H9 (cell line): ENCODE data around the gene HECTD2. TPM values are rescaled to one million over a fixed set of nuclear protein-coding genes. Genes with fewer than 3 reads are reported as not detected.

Experiments
- DNase-seq: peaks from one replicate; pipeline ENCODE4 v3.0.0-alpha.2; 2017
- H2AFZ ChIP-seq: one replicate; pipeline ENCODE4 v1.6.1; 2013; ENCODE audit warnings: mild to moderate bottlenecking, low read length, control low read depth, moderate library complexity
- H2AK5ac ChIP-seq: 2 replicates; pipeline ENCODE4 v1.6.1; 2013; ENCODE audit warnings: low read length, control low read depth, mixed read lengths; ENCODE audit not compliant: insufficient read length
- H2BK120ac ChIP-seq: one replicate; pipeline ENCODE4 v1.6.1; 2013; ENCODE audit warnings: low read depth, mild to moderate bottlenecking, low read length, control low read depth, inconsistent platforms; ENCODE audit not compliant: poor library complexity, severe bottlenecking
- H2BK12ac ChIP-seq: 2 replicates; pipeline ENCODE4 v1.6.1; 2013; ENCODE audit warnings: low read length, control low read depth, mixed read lengths, low read depth; ENCODE audit not compliant: insufficient read length
- H2BK15ac ChIP-seq: 2 replicates; pipeline ENCODE4 v1.6.1; 2013; ENCODE audit warnings: low read depth, low read length, control low read depth
- H2BK20ac ChIP-seq: one replicate; pipeline ENCODE4 v1.6.1; 2013; ENCODE audit warnings: low read depth, mild to moderate bottlenecking, low read length, control low read depth, inconsistent platforms; ENCODE audit not compliant: poor library complexity, severe bottlenecking
- H2BK5ac ChIP-seq: 2 replicates; pipeline ENCODE4 v1.6.1; 2013; ENCODE audit warnings: low read length, control low read depth, mixed read lengths; ENCODE audit not compliant: insufficient read length
- H3K14ac ChIP-seq: 2 replicates; pipeline ENCODE4 v1.6.1; 2013; ENCODE audit warnings: low read length, control low read depth; ENCODE audit not compliant: insufficient read depth
- H3K18ac ChIP-seq: 2 replicates; pipeline ENCODE4 v1.6.1; 2013; ENCODE audit warnings: low read depth, mild to moderate bottlenecking, mixed read lengths, low read length, control low read depth; ENCODE audit not compliant: insufficient read length
- H3K23ac ChIP-seq: 2 replicates; pipeline ENCODE4 v1.6.1; 2013; ENCODE audit warnings: low read length, control low read depth, mixed read lengths, low read depth; ENCODE audit not compliant: insufficient read length
- H3K23me2 ChIP-seq: 2 replicates; pipeline ENCODE4 v1.6.1; 2013; ENCODE audit warnings: low read depth, mild to moderate bottlenecking, mixed read lengths, low read length, control low read depth; ENCODE audit not compliant: insufficient read length, poor library complexity, severe bottlenecking
- H3K27ac ChIP-seq: 2 replicates; pipeline ENCODE4 v1.5.1; 2013; ENCODE audit warnings: low read length, control low read depth, mixed read lengths, low read depth; ENCODE audit not compliant: insufficient read length
- H3K27me3 ChIP-seq: 2 replicates; pipeline ENCODE4 v1.6.1; 2013; ENCODE audit warnings: low read length, control low read depth, inconsistent platforms; ENCODE audit not compliant: insufficient read depth
- H3K4ac ChIP-seq: 2 replicates; pipeline ENCODE4 v1.6.1; 2013; ENCODE audit warnings: low read depth, mild to moderate bottlenecking, control low read depth, inconsistent platforms, low read length, moderate library complexity
- H3K4me1 ChIP-seq: 2 replicates; pipeline ENCODE4 v1.6.1; 2013; ENCODE audit warnings: low read length, control low read depth, inconsistent platforms; ENCODE audit not compliant: insufficient read depth
- H3K4me2 ChIP-seq: 2 replicates; pipeline ENCODE4 v1.6.1; 2013; ENCODE audit warnings: low read length, control low read depth, mixed read lengths; ENCODE audit not compliant: insufficient read length, insufficient read depth
- H3K56ac ChIP-seq: 2 replicates; pipeline ENCODE4 v1.6.1; 2013; ENCODE audit warnings: low read depth, mild to moderate bottlenecking, mixed read lengths, low read length, control low read depth; ENCODE audit not compliant: insufficient read length
- H3K79me1 ChIP-seq: 2 replicates; pipeline ENCODE4 v1.6.1; 2013; ENCODE audit warnings: low read depth, mild to moderate bottlenecking, moderate library complexity, low read length, control low read depth, inconsistent platforms; ENCODE audit not compliant: insufficient read depth, poor library complexity, severe bottlenecking
- H3K79me2 ChIP-seq: 2 replicates; pipeline ENCODE4 v1.6.1; 2013; ENCODE audit warnings: low read length, control low read depth, inconsistent platforms; ENCODE audit not compliant: insufficient read depth
- H3K9ac ChIP-seq: 2 replicates; pipeline ENCODE4 v1.6.1; 2013; ENCODE audit warnings: low read length, control low read depth, mixed read lengths; ENCODE audit not compliant: insufficient read length; ENCODE audit errors: extremely low read depth
- H3K9me3 ChIP-seq: one replicate; pipeline ENCODE4 v1.6.1; 2013; ENCODE audit warnings: low read depth, low read length, inconsistent platforms; ENCODE audit not compliant: control insufficient read depth
- H3T11ph ChIP-seq: one replicate; pipeline ENCODE4 v1.6.1; 2013; ENCODE audit warnings: mild to moderate bottlenecking, low read length, control low read depth, inconsistent platforms
- H4K20me1 ChIP-seq: one replicate; pipeline ENCODE4 v1.6.1; 2013; ENCODE audit not compliant: control insufficient read depth, insufficient read length, insufficient read depth
- H4K5ac ChIP-seq: 2 replicates; pipeline ENCODE4 v1.6.1; 2013; ENCODE audit warnings: low read depth, mild to moderate bottlenecking, mixed read lengths, low read length, control low read depth; ENCODE audit not compliant: insufficient read length
- H4K8ac ChIP-seq: replicated peaks from 2 replicates; pipeline ENCODE4 v1.6.1; 2013; ENCODE audit warnings: low read length, control low read depth, mixed read lengths, low read depth; ENCODE audit not compliant: insufficient read length
- H4K91ac ChIP-seq: 2 replicates; pipeline ENCODE4 v1.6.1; 2013; ENCODE audit warnings: low read depth, mild to moderate bottlenecking, moderate library complexity, mixed read lengths, low read length, control low read depth; ENCODE audit not compliant: insufficient read length
- H3K27ac Mint-ChIP-seq, 3 experiments: 2 replicates in 2 of 3; 3 replicates in 1 of 3; pipeline ENCODE4 v1.8.0; 2020 to 2021; ENCODE audit warnings: mixed read lengths in 3 of 3, mild to moderate bottlenecking in 1 of 3, moderate library complexity in 1 of 3
- H3K27me3 Mint-ChIP-seq: 2 replicates; pipeline ENCODE4 v1.8.0; 2021; ENCODE audit warnings: low read depth, mild to moderate bottlenecking, moderate library complexity, mixed read lengths
- H3K36me3 Mint-ChIP-seq, 3 experiments: 2 replicates in 2 of 3; 3 replicates in 1 of 3; pipeline ENCODE4 v1.8.0; 2020 to 2021; ENCODE audit warnings: low read depth in 3 of 3, mixed read lengths in 3 of 3; ENCODE audit not compliant: insufficient read depth in 1 of 3
- H3K4me1 Mint-ChIP-seq, 2 experiments: 2 replicates each; pipeline ENCODE4 v1.8.0; 2020; ENCODE audit warnings: mixed read lengths in 2 of 2
- H3K4me3 Mint-ChIP-seq, 2 experiments: 2 replicates in 1 of 2; 3 replicates in 1 of 2; pipeline ENCODE4 v1.8.0; 2020 to 2021; ENCODE audit warnings: mild to moderate bottlenecking in 2 of 2, mixed read lengths in 2 of 2, moderate library complexity in 1 of 2
- H3K9me3 Mint-ChIP-seq, 2 experiments: 2 replicates in 1 of 2; 3 replicates in 1 of 2; pipeline ENCODE4 v1.8.0; 2020; ENCODE audit warnings: mild to moderate bottlenecking in 2 of 2, mixed read lengths in 2 of 2, moderate library complexity in 1 of 2
- CTCF ChIP-seq: fragments of 200-600 bp; sonication (generic); conservative IDR thresholded peaks from 3 replicates; pipeline ENCODE4 v1.8.0; 2021; ENCODE audit warnings: antibody characterized with exemption, mild to moderate bottlenecking
- WGBS: extraction: QIAGEN DNeasy Blood & Tissue Kit; methylation state at CpG from one replicate; pipeline ENCODE4 v1.1.7; 2013; ENCODE audit warnings: missing lambda C conversion rate, low lambda C conversion rate, mixed read lengths; ENCODE audit not compliant: insufficient read length; ENCODE audit errors: extremely low coverage; 5-methylcytosine and 5-hydroxymethylcytosine counted together
- total RNA-seq: library from RNA; stranded (reverse); gene quantifications from 2 replicates; pipeline ENCODE4 v1.2.1, GENCODE V29; 2021

HECTD2 gene
- total RNA-seq, 1 experiment from 2014 or later: 13.4 TPM

- H4K8ac ChIP-seq: no peak overlapping the region
- no peaks in the 10 kb centered on the region for H4K20me1 ChIP-seq
- no peak overlapping the region for H3K4me2 ChIP-seq
- H2AK5ac ChIP-seq: no peak overlapping the region
- Mint-ChIP-seq H3K27me3 (peaks cover 5% of the 10 kb centered on the region), H3K4me1 (peaks cover 5 to 8% of the 10 kb centered on the region in 2 experiments; a peak in 2 of 4 replicates), H3K9me3 (peaks cover 16 to 19% of the 10 kb centered on the region in 2 experiments), H3K4me3 (no peak overlapping the region), H3K27ac (no peak overlapping the region), H3K36me3 (peaks cover 5 to 18% (median 7%) of the 10 kb centered on the region in 3 experiments)
- no peaks in the 10 kb centered on the region for H3K23me2 ChIP-seq
- no peak overlapping the region for H3K27ac ChIP-seq
- H3K4me1 ChIP-seq: no peaks in the 10 kb centered on the region
- no peak overlapping the region for H3K56ac ChIP-seq
- no peak overlapping the region for H2AFZ ChIP-seq
- H3K18ac ChIP-seq: no peak overlapping the region
- TF ChIP-seq CTCF: no peak
- no peak overlapping the region for H3K4ac ChIP-seq
- H2BK12ac ChIP-seq: no peak overlapping the region
- no peak overlapping the region for H3K9ac ChIP-seq
- no peak overlapping the region for H2BK5ac ChIP-seq
- H3T11ph ChIP-seq: no peak overlapping the region
- H3K9me3 ChIP-seq: no peaks in the 10 kb centered on the region
- no peak overlapping the region for H2BK20ac ChIP-seq
- H2BK120ac ChIP-seq: no peak overlapping the region
- H3K79me2 ChIP-seq: no peaks in the 10 kb centered on the region
- no peak overlapping the region for H4K91ac ChIP-seq
- no peaks in the 10 kb centered on the region for H3K79me1 ChIP-seq
- WGBS: no CpG with 5 or more reads among the region's 1 CpG
- no peak for DNase-seq
- H4K5ac ChIP-seq: no peak overlapping the region
- H3K14ac ChIP-seq: no peak overlapping the region
- H3K23ac ChIP-seq: no peak overlapping the region
- H2BK15ac ChIP-seq: no peak overlapping the region
- H3K27me3 ChIP-seq: no peaks in the 10 kb centered on the region
Measured at GRCh38 chr10:91559169-91559568, 149.0 kb downstream of the HECTD2 start.
